CD4-positive, alpha-beta T cell (primary cell): Measurements from ENCODE around the gene TMEM217. TPM values are rescaled to one million over a fixed set of nuclear protein-coding genes. Genes with fewer than 3 reads are reported as not detected.

Experiments
- ATAC-seq: fragments of 200-7000 bp; cut with Tn5 transposase; one replicate; pipeline ENCODE4 v1.10.0; 2022; ENCODE audit warnings: mild to moderate bottlenecking; ENCODE audit not compliant: poor library complexity
- CTCF ChIA-PET: fragments of 350-600 bp; sonication (Branson Sonifier 250); formaldehyde crosslinking; loops from one replicate; lab custom pipeline; 2021; ENCODE audit warnings: antibody characterized with exemption, inconsistent platforms; lab: Charles Lee
- POLR2A ChIA-PET: fragments of 350-600 bp; sonication (Branson Sonifier 250); formaldehyde crosslinking; loops from one replicate; lab custom pipeline; 2021; ENCODE audit warnings: antibody characterized with exemption, inconsistent platforms; lab: Charles Lee
- DNase-seq, 14 experiments: peaks; one replicate each; pipeline ENCODE4 v3.0.0-alpha.2; 2013 to 2020; ENCODE audit warnings: mixed read lengths in 2 of 14
- H3K27ac ChIP-seq, 2 donors: one replicate each; pipeline versions ENCODE4 v1.5.1 to v1.7.0; 2013; ENCODE audit warnings: low read length in 2 of 2, low read depth in 1 of 2, mild to moderate bottlenecking in 1 of 2
- H3K27me3 ChIP-seq, 2 experiments: 1 replicate in 1 of 2; 2 replicates in 1 of 2; pipeline versions ENCODE4 v1.6.1 to v1.7.0; 2013; ENCODE audit warnings: low read length in 2 of 2, control low read depth in 1 of 2, mild to moderate bottlenecking in 1 of 2, moderate library complexity in 1 of 2; ENCODE audit not compliant: insufficient read depth in 2 of 2, control insufficient read depth in 1 of 2
- H3K36me3 ChIP-seq: one replicate; pipeline ENCODE4 v1.6.1; 2013; ENCODE audit warnings: low read length, control low read depth; ENCODE audit not compliant: insufficient read depth
- H3K4me1 ChIP-seq: one replicate; pipeline ENCODE4 v1.6.1; 2013; ENCODE audit warnings: low read length, control low read depth; ENCODE audit not compliant: insufficient read depth
- H3K4me3 ChIP-seq: one replicate; pipeline ENCODE4 v1.5.1; 2013; ENCODE audit warnings: mild to moderate bottlenecking, low read length, moderate library complexity
- H3K9me3 ChIP-seq, 2 experiments: 1 replicate in 1 of 2; 2 replicates in 1 of 2; pipeline versions ENCODE4 v1.6.1 to v1.7.0; 2013; ENCODE audit warnings: low read length in 2 of 2, mild to moderate bottlenecking in 2 of 2, control low read depth in 1 of 2, moderate library complexity in 1 of 2; ENCODE audit not compliant: control insufficient read depth in 1 of 2, insufficient read depth in 1 of 2
- H3K27ac Mint-ChIP-seq: one replicate; pipeline ENCODE4 v1.8.0; 2020; ENCODE audit warnings: mixed read lengths
- H3K27me3 Mint-ChIP-seq: one replicate; pipeline ENCODE4 v1.8.0; 2021; ENCODE audit warnings: mixed read lengths
- H3K36me3 Mint-ChIP-seq: one replicate; pipeline ENCODE4 v1.8.0; 2021; ENCODE audit warnings: low read depth, mixed read lengths
- H3K4me1 Mint-ChIP-seq: one replicate; pipeline ENCODE4 v1.8.0; 2021; ENCODE audit warnings: low read depth, mixed read lengths
- H3K4me3 Mint-ChIP-seq: one replicate; pipeline ENCODE4 v1.8.0; 2020; ENCODE audit warnings: mild to moderate bottlenecking, mixed read lengths
- H3K9me3 Mint-ChIP-seq: one replicate; pipeline ENCODE4 v1.8.0; 2020; ENCODE audit warnings: mixed read lengths
- intact Hi-C, 2 experiments: fragments of 100-400 bp; cut with DNase I in 1 of 2; cut with micrococcal nuclease in 1 of 2; formaldehyde crosslinking; loops; one replicate each; pipeline versions ENCODE4 v1.15.1 to v1.9.0; 2023 to 2025; cut with DNase I, micrococcal nuclease
- total RNA-seq, 174 experiments: library from RNA in 2 of 174; stranded (reverse) in 2 of 174; gene quantifications; one replicate each; pipeline ENCODE4 v1.2.3 and lab custom pipeline; 2021 to 2026
- TF ChIP-seq, protein P1 (sequence below): fragments of 200-600 bp; IDR thresholded peaks from one replicate; pipeline ENCODE4 v1.8.0; 2022; ENCODE audit warnings: antibody characterized with exemption, mild to moderate bottlenecking

The TMEM217 gene
- total RNA-seq, 2 experiments from 2014 or later: 0.41 to 0.47 TPM

DNA sequence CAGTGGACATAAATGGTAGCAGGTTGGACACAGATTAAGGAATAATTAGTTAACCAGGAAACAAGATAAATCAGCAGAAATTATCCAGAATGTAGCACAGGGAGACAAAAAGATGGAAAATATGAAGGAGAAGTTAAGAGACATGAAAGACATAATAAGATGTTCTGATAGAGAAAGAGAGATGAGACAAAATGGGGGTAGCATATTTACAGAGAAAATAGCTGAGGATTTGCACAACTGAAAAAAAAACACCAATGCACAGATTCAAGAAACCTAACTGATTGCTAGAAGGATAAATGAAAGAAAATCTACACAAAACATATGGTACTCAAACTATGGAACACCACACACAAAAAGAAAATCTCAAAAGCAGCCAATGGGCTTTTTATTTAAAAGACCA is 35.0 kb downstream of the TMEM217 start:
- peak overlapping the region; percentile 85 for H3K4me3 ChIP-seq

DNA sequence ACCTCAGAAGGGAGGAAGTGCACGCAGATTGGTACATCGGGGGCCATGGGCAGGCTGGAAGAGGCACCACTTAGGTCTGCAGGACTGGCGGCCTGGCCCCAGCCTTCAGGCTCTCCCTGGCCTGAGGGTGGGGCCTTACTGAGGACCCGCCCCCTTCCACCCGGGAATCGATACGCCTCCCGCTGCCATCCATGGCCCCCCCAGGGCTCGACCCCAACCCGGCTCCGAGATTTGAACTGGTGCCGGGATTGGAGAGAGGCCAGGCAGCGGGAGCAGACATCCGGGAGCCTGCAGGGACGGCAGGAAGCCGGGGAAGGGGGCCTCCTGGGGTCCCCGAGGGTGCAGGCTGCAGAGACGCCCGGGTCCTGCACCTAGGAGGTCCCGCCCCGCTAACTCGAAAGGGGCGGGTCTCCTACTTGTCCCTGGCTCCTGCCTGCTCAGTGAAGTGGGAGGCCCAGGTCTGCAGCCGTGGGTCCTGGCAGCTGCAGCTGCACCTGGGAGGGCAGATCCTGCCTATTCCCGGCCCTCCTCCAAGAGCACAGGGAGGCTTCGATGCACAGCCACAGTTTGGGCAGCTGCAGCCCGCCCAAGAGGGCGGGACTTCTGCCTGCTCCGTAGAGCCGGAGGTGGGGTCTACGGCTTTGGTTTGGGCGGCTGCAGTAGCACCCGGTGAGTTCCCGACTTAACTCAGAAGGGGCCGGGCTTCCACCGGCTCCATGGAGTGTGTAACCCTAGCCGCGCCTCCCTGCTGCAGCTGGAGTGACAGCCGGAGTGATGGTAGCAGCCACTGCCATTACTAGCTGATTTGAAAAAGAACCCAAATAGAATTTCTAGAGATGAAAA is 35.6 kb downstream of the TMEM217 start:
- intact Hi-C loops: loop anchor here in 1 of 2 experiments (5.0 kb wide), 1 partner anchor 35 kb away; the partner anchor contains the start of genes TBC1D22B and TMEM217
- H3K4me3 Mint-ChIP-seq: peak overlapping the region; percentile 90
- no peaks in the 10 kb centered on the region for H3K9me3 Mint-ChIP-seq
- H3K36me3 Mint-ChIP-seq: no peaks in the 10 kb centered on the region
- H3K27ac Mint-ChIP-seq: no peak overlapping the region
- CTCF ChIA-PET: interaction anchor here (0.7 to 2.6 kb wide), 4 partner anchors 12 to 204 kb away, joined by 3 to 13 read pairs (median 3); no protein-coding TSS in a partner anchor
- no peaks in the 10 kb centered on the region for H3K27me3 Mint-ChIP-seq
- POLR2A ChIA-PET: interaction anchor here (0.8 to 1.6 kb wide), 5 partner anchors 18 to 202 kb away, joined by 3 to 5 read pairs (median 3); partner anchors contain the start of genes TBC1D22B and TMEM217
- ATAC-seq: peak; percentile 95
- peaks cover 14% of the 10 kb centered on the region for H3K4me1 Mint-ChIP-seq
- DNase-seq: peak; percentile 40 to 87 (median 60)
- TF ChIP-seq, protein P1, sequence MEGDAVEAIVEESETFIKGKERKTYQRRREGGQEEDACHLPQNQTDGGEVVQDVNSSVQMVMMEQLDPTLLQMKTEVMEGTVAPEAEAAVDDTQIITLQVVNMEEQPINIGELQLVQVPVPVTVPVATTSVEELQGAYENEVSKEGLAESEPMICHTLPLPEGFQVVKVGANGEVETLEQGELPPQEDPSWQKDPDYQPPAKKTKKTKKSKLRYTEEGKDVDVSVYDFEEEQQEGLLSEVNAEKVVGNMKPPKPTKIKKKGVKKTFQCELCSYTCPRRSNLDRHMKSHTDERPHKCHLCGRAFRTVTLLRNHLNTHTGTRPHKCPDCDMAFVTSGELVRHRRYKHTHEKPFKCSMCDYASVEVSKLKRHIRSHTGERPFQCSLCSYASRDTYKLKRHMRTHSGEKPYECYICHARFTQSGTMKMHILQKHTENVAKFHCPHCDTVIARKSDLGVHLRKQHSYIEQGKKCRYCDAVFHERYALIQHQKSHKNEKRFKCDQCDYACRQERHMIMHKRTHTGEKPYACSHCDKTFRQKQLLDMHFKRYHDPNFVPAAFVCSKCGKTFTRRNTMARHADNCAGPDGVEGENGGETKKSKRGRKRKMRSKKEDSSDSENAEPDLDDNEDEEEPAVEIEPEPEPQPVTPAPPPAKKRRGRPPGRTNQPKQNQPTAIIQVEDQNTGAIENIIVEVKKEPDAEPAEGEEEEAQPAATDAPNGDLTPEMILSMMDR: no peak
- H3K4me1 ChIP-seq: peaks cover 13% of the 10 kb centered on the region
- no peaks in the 10 kb centered on the region for H3K9me3 ChIP-seq
- H3K27me3 ChIP-seq: no peaks in the 10 kb centered on the region
- no peaks in the 10 kb centered on the region for H3K36me3 ChIP-seq
- H3K4me3 ChIP-seq: peak overlapping the region; percentile 85
- H3K27ac ChIP-seq: no peak overlapping the region

More for the DNA sequence above, 35.0 kb downstream of the TMEM217 start:
- Histone ChIP-seq H3K4me1 (peaks cover 13% of the 10 kb centered on the region), H3K27ac (no peak overlapping the region), H3K27me3 (no peaks in the 10 kb centered on the region), H3K9me3 (no peaks in the 10 kb centered on the region), H3K36me3 (no peaks in the 10 kb centered on the region)
- ChIA-PET POLR2A (interaction anchor here (0.9 to 1.6 kb wide), 3 partner anchors 35 to 202 kb away, joined by 3 to 5 read pairs (median 4); partner anchors contain the start of genes TBC1D22B and TMEM217), CTCF (interaction anchor here (0.7 to 2.6 kb wide), 5 partner anchors 13 to 204 kb away, joined by 3 to 13 read pairs (median 3); no protein-coding TSS in a partner anchor)
- Mint-ChIP-seq H3K27ac (no peak overlapping the region), H3K4me3 (peak overlapping the region; percentile 90), H3K36me3 (no peaks in the 10 kb centered on the region), H3K27me3 (no peaks in the 10 kb centered on the region), H3K9me3 (no peaks in the 10 kb centered on the region), H3K4me1 (peaks cover 14% of the 10 kb centered on the region)
- DNase-seq (no peak), ATAC-seq (no peak)
- intact Hi-C loops: loop anchor here in 1 of 2 experiments (5.0 kb wide), 1 partner anchor 34 kb away; the partner anchor contains the start of genes TBC1D22B and TMEM217
- TF ChIP-seq, protein P1: no peak

DNA sequence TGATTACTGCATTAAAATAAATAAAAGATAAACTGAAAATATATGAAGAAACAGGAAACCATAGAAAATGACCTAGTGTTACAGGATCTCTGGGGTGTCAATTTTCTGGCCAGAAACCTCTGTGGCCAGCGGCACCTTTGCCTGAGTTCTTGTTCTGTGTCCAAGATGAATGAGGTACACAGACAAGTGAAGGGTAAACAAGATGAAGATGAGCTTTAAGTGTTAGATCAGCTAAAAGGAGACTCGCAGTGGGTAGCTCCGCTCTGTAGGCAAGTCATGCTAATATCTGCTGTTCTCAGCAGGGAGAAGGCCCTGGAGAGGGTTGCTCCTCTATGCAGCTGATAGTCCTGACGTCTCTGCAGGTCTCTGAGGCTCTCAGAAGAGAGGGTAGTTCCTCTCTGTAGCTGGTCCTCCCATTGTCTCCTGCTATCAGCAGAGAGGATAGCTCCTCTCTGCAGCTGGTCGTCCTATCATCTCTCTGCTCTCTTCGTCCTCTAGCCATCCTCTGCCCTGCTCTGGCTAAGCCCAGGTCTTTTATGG is 36.3 kb downstream of the TMEM217 start:
- H3K27me3 Mint-ChIP-seq: no peaks in the 10 kb centered on the region
- Histone ChIP-seq H3K4me3 (peak overlapping the region; percentile 85), H3K36me3 (no peaks in the 10 kb centered on the region), H3K4me1 (peaks cover 13% of the 10 kb centered on the region), H3K27ac (no peak overlapping the region), H3K27me3 (no peaks in the 10 kb centered on the region), H3K9me3 (no peaks in the 10 kb centered on the region)
- H3K27ac Mint-ChIP-seq: no peak overlapping the region
- POLR2A ChIA-PET: interaction anchor here (1.1 kb wide), 2 partner anchors 36 to 202 kb away, joined by 3 to 4 read pairs; partner anchors contain the start of genes TBC1D22B and TMEM217
- TF ChIP-seq, protein P1: no peak
- DNase-seq (no peak), ATAC-seq (no peak)
- H3K4me1 Mint-ChIP-seq: peaks cover 14% of the 10 kb centered on the region
- no peaks in the 10 kb centered on the region for H3K36me3 Mint-ChIP-seq
- CTCF ChIA-PET: interaction anchor here (0.9 to 2.6 kb wide), 3 partner anchors 11 to 203 kb away, joined by 3 to 13 read pairs (median 3); no protein-coding TSS in a partner anchor
- peak overlapping the region; percentile 90 for H3K4me3 Mint-ChIP-seq
- intact Hi-C loops: loop anchor here in 1 of 2 experiments (5.0 kb wide), 1 partner anchor 36 kb away; the partner anchor contains the start of genes TBC1D22B and TMEM217
- H3K9me3 Mint-ChIP-seq: no peaks in the 10 kb centered on the region
